K562 (cell line): ENCODE measurements around the gene CHAT. TPM values are rescaled to one million over a fixed set of nuclear protein-coding genes. Genes with fewer than 3 reads are reported as not detected.

Source experiments
- ATAC-seq: fragments of 200-7000 bp; cut with Tn5 transposase; 3 replicates; pipeline ENCODE4 v1.9.1; 2020; ENCODE audit warnings: moderate library complexity
- BruUV-seq: library from RNA; stranded (reverse); fragments of 400-500 nt; replicated peaks from 2 replicates; lab custom pipeline; 2021; lab: Mats Ljungman, UMichigan
- CTCF ChIA-PET: fragments of 300-600 bp; formaldehyde crosslinking; extraction: SDS; loops from one replicate; lab custom pipeline; 2021; ENCODE audit warnings: low intra/inter-chr PET ratio; lab: Yijun Ruan, JAX
- POLR2A ChIA-PET: fragments of 300-600, 350-650 bp; sonication (Branson Sonifier 250); formaldehyde crosslinking; extraction: SDS; loops from one replicate; lab custom pipeline; 2021; ENCODE audit warnings: antibody characterized with exemption, inconsistent platforms; lab: Yijun Ruan, JAX
- DNase-seq, 4 experiments: peaks; one replicate each; pipeline versions ENCODE4 v3.0.0 to v3.0.0-alpha.2; 2011 to 2018; ENCODE audit warnings: low spot score in 3 of 4, mixed read lengths in 3 of 4; ENCODE audit errors: extremely low read depth in 1 of 4
- FAIRE-seq: peaks from 2 replicates; lab custom pipeline; 2011; peaks lifted over from hg19 to GRCh38; lab: Jason Lieb, UNC
- H2AFZ ChIP-seq: 2 replicates; pipeline ENCODE4 v1.6.0; 2011; ENCODE audit warnings: low read depth, low read length, control low read depth, inconsistent platforms
- H3K27ac ChIP-seq: fragments of 200-600 bp; 3 replicates; pipeline ENCODE4 v1.8.0; 2011; ENCODE audit warnings: low read depth, mild to moderate bottlenecking, control low read depth, inconsistent platforms, low read length, moderate library complexity, mixed read lengths; ENCODE audit errors: extremely low read depth
- H3K27me3 ChIP-seq, 2 experiments: fragments of 300-600 bp in 1 of 2; 2 replicates in 1 of 2; 3 replicates in 1 of 2; pipeline versions ENCODE4 v1.6.0 to v1.8.0; 2011; ENCODE audit warnings: inconsistent platforms in 2 of 2, low read length in 2 of 2, mild to moderate bottlenecking in 1 of 2, mixed read lengths in 1 of 2, moderate library complexity in 1 of 2; ENCODE audit not compliant: control insufficient read depth in 2 of 2, insufficient read depth in 2 of 2
- H3K36me3 ChIP-seq: fragments of 300-600 bp; 3 replicates; pipeline ENCODE4 v1.8.0; 2011; ENCODE audit warnings: mild to moderate bottlenecking, low read length, inconsistent platforms; ENCODE audit not compliant: control insufficient read depth, insufficient read depth
- H3K4me1 ChIP-seq, 2 experiments: fragments of 200-600 bp in 1 of 2; replicated peaks in 1 of 2; 2 replicates in 1 of 2; 3 replicates in 1 of 2; pipeline versions ENCODE4 v1.5.1 to v1.8.0; 2011; ENCODE audit warnings: inconsistent platforms in 2 of 2, low read length in 2 of 2, mild to moderate bottlenecking in 1 of 2, mixed read lengths in 1 of 2, moderate library complexity in 1 of 2; ENCODE audit not compliant: control insufficient read depth in 2 of 2, insufficient read depth in 2 of 2
- H3K4me2 ChIP-seq: 2 replicates; pipeline ENCODE4 v1.6.1; 2011; ENCODE audit warnings: low read length, control low read depth, inconsistent platforms, mixed read lengths; ENCODE audit not compliant: insufficient read depth
- H3K4me3 ChIP-seq: fragments of 200-600 bp; sonication (generic), shearing (Covaris generic); 2 replicates; pipeline ENCODE4 v1.5.1; 2016; ENCODE audit warnings: control low read depth, inconsistent platforms
- H3K79me2 ChIP-seq: fragments of 200-600 bp; 3 replicates; pipeline ENCODE4 v1.8.0; 2011; ENCODE audit warnings: low read length, inconsistent platforms; ENCODE audit not compliant: control insufficient read depth, insufficient read depth
- H3K9ac ChIP-seq, 2 experiments: 2 replicates each; pipeline versions ENCODE4 v1.6.0 to v1.6.1; 2011; ENCODE audit warnings: low read depth in 2 of 2, low read length in 2 of 2, control low read depth in 1 of 2, inconsistent platforms in 1 of 2, mild to moderate bottlenecking in 1 of 2, mixed read lengths in 1 of 2; ENCODE audit not compliant: insufficient read depth in 1 of 2
- H3K9me1 ChIP-seq: one replicate; pipeline ENCODE4 v1.6.0; 2011; ENCODE audit warnings: inconsistent platforms, mild to moderate bottlenecking, low read length, moderate library complexity; ENCODE audit not compliant: control insufficient read depth, insufficient read depth
- H3K9me3 ChIP-seq: replicated peaks from 2 replicates; pipeline ENCODE4 v1.5.1; 2011; ENCODE audit warnings: low read depth, low read length, inconsistent platforms; ENCODE audit not compliant: control insufficient read depth, insufficient read depth
- H4K20me1 ChIP-seq: replicated peaks from 2 replicates; pipeline ENCODE4 v1.6.1; 2011; ENCODE audit warnings: low read length, inconsistent platforms, mixed read lengths; ENCODE audit not compliant: control insufficient read depth, insufficient read depth
- CEBPG ChIP-seq, 3 experiments: fragments of 200-800 bp in 1 of 3; sonication (Bioruptor generic) in 1 of 3; sonication (generic) in 1 of 3; formaldehyde crosslinking in 1 of 3; IDR thresholded peaks in 2 of 3; conservative IDR thresholded peaks in 1 of 3; 2 replicates each; pipeline versions ENCODE4 v1.6.1 to v1.8.0; 2016 to 2022; ENCODE audit warnings: missing compliant biosample characterization in 2 of 3, missing genetic modification characterization in 2 of 3, mild to moderate bottlenecking in 1 of 3, missing genetic modification reagents in 1 of 3
- ELF1 ChIP-seq: fragments of 200-800 bp; sonication (Bioruptor generic); IDR thresholded peaks from 2 replicates; pipeline ENCODE4 v1.6.1; 2016; ENCODE audit warnings: missing genetic modification characterization, missing compliant biosample characterization
- GATAD2B ChIP-seq: fragments of 450-650 bp; IDR thresholded peaks from 2 replicates; pipeline ENCODE4 v1.6.1; 2017; ENCODE audit warnings: mild to moderate bottlenecking, borderline replicate concordance
- HDAC1 ChIP-seq, 2 experiments: fragments of 450-650 bp; IDR thresholded peaks; 2 replicates each; pipeline ENCODE4 v1.6.1; 2016 to 2017; ENCODE audit warnings: inconsistent platforms in 1 of 2, mild to moderate bottlenecking in 1 of 2, moderate library complexity in 1 of 2
- KLF10 ChIP-seq: fragments of 250-450 bp; sonication (Bioruptor Pico); IDR thresholded peaks from 2 replicates; pipeline ENCODE4 v1.6.1; 2021; ENCODE audit warnings: matching md5 sums
- MAZ ChIP-seq, 2 experiments: fragments of 450-650 bp in 1 of 2; sonication (generic) in 1 of 2; formaldehyde crosslinking; IDR thresholded peaks in 1 of 2; conservative IDR thresholded peaks in 1 of 2; 2 replicates each; pipeline versions ENCODE4 v1.4.0 to v1.5.0; 2020; ENCODE audit warnings: mild to moderate bottlenecking in 1 of 2, missing genetic modification reagents in 1 of 2
- MIER1 ChIP-seq: fragments of 450-650 bp; IDR thresholded peaks from 2 replicates; pipeline ENCODE4 v1.6.1; 2016; ENCODE audit warnings: antibody characterized with exemption, mild to moderate bottlenecking, low read depth
- RFX7 ChIP-seq: fragments of 250-450 bp; sonication (Bioruptor Pico); IDR thresholded peaks from 2 replicates; pipeline ENCODE4 v1.5.1; 2021; ENCODE audit warnings: mild to moderate bottlenecking
- ZNF197 ChIP-seq: fragments of 200-800 bp; sonication (Bioruptor generic); IDR thresholded peaks from 2 replicates; pipeline ENCODE4 v1.6.1; 2016; ENCODE audit warnings: low read depth, missing genetic modification characterization, missing compliant biosample characterization
- ZNF384 ChIP-seq: IDR thresholded peaks from 2 replicates; pipeline ENCODE4 v1.6.1; 2012; ENCODE audit warnings: low read depth, low read length, improper control_type of control experiment
- ZNF431 ChIP-seq: sonication (generic); formaldehyde crosslinking; IDR thresholded peaks from 2 replicates; pipeline ENCODE4 v1.8.0; 2022; ENCODE audit warnings: mild to moderate bottlenecking, missing genetic modification reagents
- ZNF507 ChIP-seq: conservative IDR thresholded peaks from 2 replicates; pipeline ENCODE4 v1.6.1; 2017; ENCODE audit warnings: missing genetic modification characterization, missing compliant biosample characterization
- WGBS: fragments of 100-300 bp; shearing (Covaris generic); methylation state at CpG from one replicate; pipeline ENCODE4 v1.1.6; 2016; ENCODE audit warnings: low coverage, mixed read lengths; ENCODE audit not compliant: insufficient coverage; ENCODE audit errors: missing lambda C conversion rate; 5-methylcytosine and 5-hydroxymethylcytosine counted together
- in situ Hi-C: fragments of 300-500 bp; cut with MboI; formaldehyde crosslinking; loops from 4 replicates; pipeline ENCODE4 v1.15.0; 2018; ENCODE audit warnings: inconsistent platforms, mixed read lengths
- intact Hi-C: fragments of 100-400 bp; cut with micrococcal nuclease; formaldehyde crosslinking; loops from 2 replicates; pipeline ENCODE4 v1.14.2; 2022
- polyA plus RNA-seq, 8 experiments: library from polyadenylated mRNA; depleted of rRNA in 4 of 8; stranded (reverse) in 5 of 8; unstranded in 3 of 8; fragments of >200 nt; fragmentation: Nextera tagmentation in 2 of 8; fragmentation: Illumina TruSeq in 1 of 8; extraction: Ambion mirVana in 2 of 8; extraction: Trizol in 1 of 8; gene quantifications; 2 replicates each; pipeline versions ENCODE4 v1.2.1 to v1.2.3, GENCODE V29; 2011 to 2014; ENCODE audit warnings: inconsistent platforms in 1 of 8, missing spikeins in 1 of 8
- total RNA-seq, 7 experiments: library from RNA; depleted of rRNA in 6 of 7; stranded (reverse); fragments of >200 nt in 6 of 7; fragmentation: Illumina TruSeq in 2 of 7; extraction: Trizol in 2 of 7; gene quantifications; 2 replicates each; pipeline versions ENCODE4 v1.2.1 to v1.2.3, GENCODE V29; 2011 to 2021; ENCODE audit warnings: low replicate concordance in 1 of 7
- TF ChIP-seq, protein P1 (sequence below): sonication (generic); formaldehyde crosslinking; IDR thresholded peaks from 2 replicates; pipeline ENCODE4 v1.8.0; 2022; ENCODE audit warnings: mild to moderate bottlenecking, missing genetic modification reagents

Gene CHAT
- total and polyA plus RNA-seq, 9 of the 15 experiments (the other 6 are each of a cell fraction or from before 2014, with no cell fraction given), result not detected

DNA sequence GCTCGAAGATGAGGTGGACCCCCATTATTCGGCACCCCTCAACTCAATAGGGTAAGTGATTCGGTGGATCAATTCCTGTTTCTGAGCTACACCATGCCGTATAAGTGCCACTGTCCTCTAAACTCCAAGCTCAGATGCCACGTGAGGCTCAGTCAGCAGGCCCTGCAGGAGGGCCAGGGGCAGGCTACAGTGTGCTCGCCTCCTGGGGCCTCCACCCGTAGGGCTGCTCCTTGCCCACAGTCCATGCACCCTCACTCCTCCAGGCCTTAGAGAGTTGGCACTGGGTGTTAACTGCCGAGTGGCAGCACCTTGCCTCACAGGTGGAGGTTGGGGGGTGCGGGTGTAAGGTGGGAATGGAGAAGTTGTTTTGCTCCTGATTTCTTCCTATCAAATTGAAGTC is 77.8 kb downstream of the CHAT start (continued):
- TF ChIP-seq CEBPG (CRISPR knock-in tag; IDR thresholded peaks at IDR 0.05), result no peak
- no peak for TF ChIP-seq CEBPG (tag; conservative IDR thresholded peaks at IDR 0.05 in 1 of 2, IDR thresholded peaks at IDR 0.05 in 1 of 2)
- no peak for TF ChIP-seq MAZ (CRISPR knock-in tag; conservative IDR thresholded peaks at IDR 0.05 in 1 of 2, IDR thresholded peaks at IDR 0.05 in 1 of 2)
- TF ChIP-seq ELF1 (tag), result no peak
- no peak for TF ChIP-seq HDAC1 (IDR thresholded peaks at IDR 0.05)
- no peak for TF ChIP-seq RFX7 (CRISPR knock-in tag)
- no peak for TF ChIP-seq MIER1
- TF ChIP-seq, all 486 proteins: peak for 0

DNA sequence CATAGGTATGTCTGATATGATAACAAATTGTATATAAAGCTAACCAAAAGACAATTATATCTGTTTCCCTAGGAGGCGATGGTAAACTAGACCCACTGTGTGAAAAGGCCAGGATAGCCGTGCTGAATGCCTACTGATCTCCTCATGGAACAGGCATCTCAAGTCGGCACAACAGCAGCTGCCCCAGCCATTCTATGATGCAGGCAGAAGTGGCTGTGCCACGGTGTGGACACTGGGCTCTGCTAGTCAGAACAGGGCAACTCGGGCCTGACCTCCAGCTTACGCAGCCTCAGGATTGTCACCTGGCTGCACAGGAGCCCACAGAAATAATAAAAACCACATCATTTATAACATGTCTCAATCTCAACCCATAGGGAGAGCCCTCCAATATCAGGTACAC is 80.6 kb downstream of the CHAT start:
- Histone ChIP-seq H2AFZ (no peak overlapping the region), H3K27ac (no peak overlapping the region)
- TF ChIP-seq ZNF431 (CRISPR knock-in tag), result no peak
- TF ChIP-seq ZNF384, result no peak
- TF ChIP-seq ZNF197 (CRISPR knock-in tag), result no peak
- TF ChIP-seq GATAD2B, result no peak
- no peak for TF ChIP-seq ZNF507 (tag)
- TF ChIP-seq, protein P1, sequence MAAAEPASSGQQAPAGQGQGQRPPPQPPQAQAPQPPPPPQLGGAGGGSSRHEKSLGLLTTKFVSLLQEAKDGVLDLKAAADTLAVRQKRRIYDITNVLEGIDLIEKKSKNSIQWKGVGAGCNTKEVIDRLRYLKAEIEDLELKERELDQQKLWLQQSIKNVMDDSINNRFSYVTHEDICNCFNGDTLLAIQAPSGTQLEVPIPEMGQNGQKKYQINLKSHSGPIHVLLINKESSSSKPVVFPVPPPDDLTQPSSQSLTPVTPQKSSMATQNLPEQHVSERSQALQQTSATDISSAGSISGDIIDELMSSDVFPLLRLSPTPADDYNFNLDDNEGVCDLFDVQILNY (CRISPR knock-in tag), result no peak
- TF ChIP-seq KLF10 (CRISPR knock-in tag), result no peak
- TF ChIP-seq, all 486 proteins: peak for 0
- ATAC-seq, result no peak
- 0% methylated on average over 6 of the region's 6 CpGs for WGBS
- in situ Hi-C loops (no loop called here), intact Hi-C loops (no loop called here)
- H3K36me3 ChIP-seq, result no peaks in the 10 kb centered on the region
- no peak overlapping the region for H3K9ac ChIP-seq
- DNase-seq, result no peak
- POLR2A ChIA-PET, result interaction anchor here (0.9 kb wide), 1 partner anchor 21 kb away, joined by 3 read pairs; no protein-coding TSS in a partner anchor
- H3K79me2 ChIP-seq, result no peaks in the 10 kb centered on the region
- no peak overlapping the region for H3K4me3 ChIP-seq
- CTCF ChIA-PET, result no interaction called here
- no peaks in the 10 kb centered on the region for H3K4me1 ChIP-seq
- H3K9me3 ChIP-seq, result no peaks in the 10 kb centered on the region
- no peak overlapping the region for H3K4me2 ChIP-seq
- peaks cover 6% of the 10 kb centered on the region; the same call in 1 of the 2 replicates for H4K20me1 ChIP-seq
- H3K9me1 ChIP-seq, result no peaks in the 10 kb centered on the region
- no TSS peak for BruUV-seq
- no peak for FAIRE-seq
- peaks cover 31 to 53% of the 10 kb centered on the region in 2 experiments for H3K27me3 ChIP-seq
